Choroid plexus epithelial cell (primary cell): ENCODE data around the gene WFIKKN2.

Experiments used
- DNase-seq: peaks from one replicate; pipeline ENCODE4 v3.0.0-alpha.2; 2010; ENCODE audit warnings: low read depth
- H3K4me3 ChIP-seq: 2 replicates; pipeline ENCODE4 v1.5.1; 2011; ENCODE audit warnings: low read depth, mild to moderate bottlenecking, control low read depth, low read length, moderate library complexity
- TF ChIP-seq, protein P1 (sequence below): conservative IDR thresholded peaks from 2 replicates; pipeline ENCODE4 v1.5.1; 2011; ENCODE audit warnings: low read depth, mild to moderate bottlenecking, control low read depth, inconsistent platforms, low read length, moderate library complexity

Gene WFIKKN2

DNA sequence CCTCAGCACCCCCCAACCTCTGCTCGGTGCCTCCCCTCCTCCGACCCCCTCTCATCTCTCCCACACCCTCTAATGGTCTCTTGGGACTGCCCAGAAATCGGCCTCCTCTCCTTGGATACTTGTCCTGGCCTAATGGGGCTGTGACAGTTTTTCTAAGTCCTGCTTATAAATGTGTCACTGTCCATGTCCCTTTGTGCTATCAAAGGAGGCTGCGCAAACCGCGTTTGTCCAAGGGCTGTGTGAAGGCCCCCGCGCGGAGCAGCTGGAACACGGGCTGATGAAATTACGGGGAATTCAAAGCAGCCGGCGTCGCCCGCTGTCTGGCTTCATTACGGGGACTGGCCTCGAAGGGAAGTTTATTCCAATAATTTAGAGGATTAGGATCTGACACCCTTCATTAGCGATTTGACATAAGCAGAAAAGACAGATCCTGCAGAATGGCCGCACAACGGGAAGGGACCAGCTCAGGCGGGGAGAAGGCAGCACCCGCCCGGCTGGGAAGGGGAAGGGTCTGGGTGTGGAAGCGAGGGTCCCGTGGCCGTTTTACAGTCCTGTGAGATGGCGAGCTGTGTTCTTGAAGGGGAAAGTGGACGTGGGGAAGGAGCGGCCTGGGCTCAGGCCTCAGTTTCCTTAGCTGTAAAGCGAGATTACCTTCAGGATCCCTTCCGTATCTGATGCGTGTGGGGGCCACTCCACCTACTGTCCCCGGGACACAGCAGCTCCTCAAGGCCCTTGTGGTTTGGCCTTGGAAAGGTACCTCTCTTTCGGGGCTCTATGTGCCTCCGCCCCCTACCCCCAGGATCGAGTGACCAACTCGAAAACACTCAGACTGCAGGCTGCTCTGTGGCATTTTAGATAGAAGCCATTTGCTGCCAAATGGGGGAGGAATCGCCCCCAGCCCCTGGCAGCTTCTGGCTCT is 1.6 kb upstream of the WFIKKN2 start:
- H3K4me3 ChIP-seq, result no peak overlapping the region

DNA sequence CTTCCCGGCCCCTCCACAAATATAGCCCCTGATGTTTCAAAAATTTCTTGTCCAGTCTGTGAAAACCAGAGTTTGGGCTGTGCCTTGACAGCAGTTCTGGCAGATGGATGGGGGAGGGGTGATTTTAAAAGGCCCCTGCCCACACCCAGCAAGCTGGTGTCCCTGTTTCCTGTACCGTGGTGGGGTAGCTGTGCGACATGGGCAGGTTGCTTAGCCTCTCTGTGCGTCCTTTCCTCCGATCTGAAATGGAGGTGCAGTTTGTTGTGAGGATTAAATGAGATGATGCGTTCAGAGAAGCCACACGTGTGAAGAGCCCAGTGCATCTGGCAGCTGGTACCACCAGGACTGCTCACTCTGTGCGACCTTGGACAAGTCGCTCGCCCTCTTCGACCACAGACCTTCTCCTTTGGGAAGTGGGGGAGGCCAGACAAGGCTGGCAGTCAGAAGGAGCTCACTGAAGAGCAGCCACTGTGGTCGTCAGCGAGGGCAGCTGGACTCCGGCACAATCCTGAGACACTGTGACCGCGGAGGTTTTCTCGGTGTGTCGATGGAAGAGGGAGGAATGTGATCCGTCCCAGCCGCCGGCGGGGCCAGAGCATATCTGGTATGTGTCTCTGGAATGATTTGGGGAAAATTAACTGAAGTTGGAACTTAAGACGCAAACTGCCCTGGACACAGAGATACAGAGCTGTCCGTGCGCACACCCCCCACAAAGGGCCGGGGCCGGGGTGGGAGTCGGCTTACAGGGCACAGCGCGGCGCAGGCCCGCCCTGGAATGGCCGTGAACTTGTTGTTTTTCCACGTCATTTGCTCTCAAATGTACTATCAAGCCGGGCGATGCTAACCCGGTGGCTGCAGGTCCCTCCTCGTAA is 721 bp upstream of the WFIKKN2 start:
- peak overlapping the region; percentile 42 for H3K4me3 ChIP-seq
- DNase-seq, result peak; percentile 49
- TF ChIP-seq, protein P1, sequence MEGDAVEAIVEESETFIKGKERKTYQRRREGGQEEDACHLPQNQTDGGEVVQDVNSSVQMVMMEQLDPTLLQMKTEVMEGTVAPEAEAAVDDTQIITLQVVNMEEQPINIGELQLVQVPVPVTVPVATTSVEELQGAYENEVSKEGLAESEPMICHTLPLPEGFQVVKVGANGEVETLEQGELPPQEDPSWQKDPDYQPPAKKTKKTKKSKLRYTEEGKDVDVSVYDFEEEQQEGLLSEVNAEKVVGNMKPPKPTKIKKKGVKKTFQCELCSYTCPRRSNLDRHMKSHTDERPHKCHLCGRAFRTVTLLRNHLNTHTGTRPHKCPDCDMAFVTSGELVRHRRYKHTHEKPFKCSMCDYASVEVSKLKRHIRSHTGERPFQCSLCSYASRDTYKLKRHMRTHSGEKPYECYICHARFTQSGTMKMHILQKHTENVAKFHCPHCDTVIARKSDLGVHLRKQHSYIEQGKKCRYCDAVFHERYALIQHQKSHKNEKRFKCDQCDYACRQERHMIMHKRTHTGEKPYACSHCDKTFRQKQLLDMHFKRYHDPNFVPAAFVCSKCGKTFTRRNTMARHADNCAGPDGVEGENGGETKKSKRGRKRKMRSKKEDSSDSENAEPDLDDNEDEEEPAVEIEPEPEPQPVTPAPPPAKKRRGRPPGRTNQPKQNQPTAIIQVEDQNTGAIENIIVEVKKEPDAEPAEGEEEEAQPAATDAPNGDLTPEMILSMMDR, result no peak

More for the DNA sequence above, 1.6 kb upstream of the WFIKKN2 start:
- no peak for DNase-seq
- TF ChIP-seq, protein P1, result no peak

DNA sequence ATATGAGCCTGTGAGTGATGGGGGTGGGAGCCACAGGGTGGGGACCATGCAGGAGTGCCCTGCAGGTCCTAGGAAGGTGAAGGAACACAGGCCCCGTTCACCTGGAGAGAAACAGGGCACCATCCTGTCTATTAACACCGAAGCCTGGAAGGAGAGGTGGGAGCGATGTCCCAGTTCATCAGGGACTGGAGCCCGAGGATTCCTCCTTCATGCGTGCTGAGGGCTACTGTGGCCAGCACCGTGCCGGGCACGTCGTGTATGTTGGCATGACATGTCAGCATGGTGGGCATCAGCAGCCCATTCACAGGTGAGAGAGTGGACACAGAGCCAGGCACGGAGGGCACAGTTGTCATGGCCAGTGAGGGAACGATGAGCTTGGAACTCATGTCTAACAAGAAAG is 1.4 kb downstream of the WFIKKN2 start:
- TF ChIP-seq, protein P1, result no peak
- no peak overlapping the region for H3K4me3 ChIP-seq

DNA sequence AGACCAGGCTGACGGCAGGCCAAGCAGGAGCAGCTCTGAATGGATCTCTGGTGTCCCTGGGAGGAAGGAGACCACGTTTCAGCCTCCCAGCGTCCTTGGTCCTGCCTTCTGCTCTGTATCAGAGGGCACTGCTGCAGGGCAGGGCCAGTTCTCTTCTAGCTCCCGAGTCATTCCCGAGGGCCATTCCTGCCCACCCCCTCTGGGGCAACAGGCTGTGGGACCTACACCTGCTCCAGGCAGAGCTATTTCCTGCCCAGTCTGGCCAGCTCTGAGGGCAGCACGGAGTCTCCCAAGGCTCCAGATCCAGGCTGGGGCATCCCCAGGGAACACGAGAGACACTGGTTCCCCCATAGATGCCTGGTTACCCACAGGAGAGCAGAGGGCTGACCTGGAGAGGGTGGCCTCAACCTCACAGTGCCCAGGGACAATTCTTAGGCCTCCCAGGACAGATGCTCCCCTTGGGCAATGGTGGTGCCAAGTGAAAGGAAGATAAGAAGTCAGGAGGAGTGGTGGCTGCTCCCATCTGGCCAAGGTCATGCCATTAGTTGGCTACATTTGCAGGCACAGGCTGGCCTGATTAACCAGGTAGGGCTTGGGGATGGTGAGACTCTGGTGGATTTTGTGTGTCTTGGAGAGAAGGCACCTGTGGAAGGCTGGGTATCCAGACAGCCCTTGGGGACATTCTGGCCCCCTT is 2.0 kb downstream of the WFIKKN2 start:
- TF ChIP-seq, protein P1, result no peak
- H3K4me3 ChIP-seq, result no peak overlapping the region
- no peak for DNase-seq

More for the DNA sequence above, 1.4 kb downstream of the WFIKKN2 start:
- no peak for DNase-seq

DNA sequence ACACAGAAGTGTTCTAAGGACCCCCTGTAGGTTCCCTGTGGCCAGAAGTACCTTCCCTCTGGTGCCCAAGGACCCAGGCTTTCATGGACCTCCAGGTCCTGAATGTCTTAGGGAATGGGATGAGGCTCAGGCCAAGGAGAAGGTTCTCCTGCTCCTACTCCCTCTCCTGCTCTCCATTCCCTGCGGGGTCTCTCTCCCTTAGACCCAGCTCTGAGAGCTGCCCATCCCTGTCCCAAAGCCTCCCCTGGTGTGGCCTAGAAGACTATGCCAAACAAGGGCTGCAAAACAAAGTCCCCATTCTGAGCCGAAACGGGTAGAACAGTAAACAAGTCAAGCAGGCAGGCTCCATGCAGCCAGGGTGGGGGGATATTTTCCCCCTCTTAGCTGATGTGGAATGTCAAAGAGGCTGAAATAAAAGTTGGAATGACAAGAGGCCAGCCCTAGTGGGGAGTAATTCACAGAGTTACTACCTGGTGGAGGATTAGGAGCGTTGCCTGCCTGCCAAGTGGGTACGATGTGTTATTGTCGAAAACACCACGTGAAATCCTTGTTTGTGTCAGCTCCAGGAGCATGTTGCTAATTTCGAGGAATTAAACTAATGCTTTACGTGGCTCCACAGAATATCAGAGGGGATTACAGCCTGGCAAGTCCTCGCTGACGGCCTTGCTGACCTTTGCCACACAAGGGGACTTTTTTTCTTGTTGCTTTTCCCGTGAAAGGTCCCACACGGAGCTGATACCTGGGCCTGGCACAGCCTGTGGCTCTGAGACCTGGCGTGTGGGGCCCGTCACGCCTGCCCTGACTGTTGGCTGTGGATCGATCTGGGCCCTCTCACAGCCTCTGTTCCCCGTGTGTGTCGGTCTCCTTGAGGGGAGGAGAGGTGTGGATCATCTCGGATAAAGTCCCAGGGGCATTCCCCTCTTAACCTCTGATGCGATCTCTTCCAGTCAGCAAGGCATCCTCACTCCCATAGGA is 2.9 kb downstream of the WFIKKN2 start:
- DNase-seq, result no peak
- TF ChIP-seq, protein P1, result no peak
- H3K4me3 ChIP-seq, result no peak overlapping the region
